ENCODE results near the gene RABGGTA.

Gene RABGGTA

DNA sequence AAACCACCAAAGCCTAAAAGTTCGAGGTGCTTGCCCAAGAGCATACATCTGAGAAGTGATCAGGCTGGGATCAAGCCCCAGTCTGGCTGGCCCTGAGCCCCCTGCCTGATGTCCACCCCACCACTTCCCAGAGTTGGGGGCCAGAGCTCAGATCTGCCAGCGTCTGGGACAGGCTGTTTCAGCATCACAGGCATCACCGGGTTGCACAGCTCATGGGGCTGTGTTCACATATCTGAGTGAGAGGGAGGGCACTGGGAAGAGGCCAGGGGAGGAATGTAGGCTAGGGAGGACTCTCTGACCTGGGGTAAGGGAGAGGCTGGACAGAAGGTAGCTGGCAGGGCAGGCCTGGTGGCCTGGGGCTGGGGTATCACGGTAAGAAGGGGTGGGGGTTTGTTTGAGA lies 14.4 kb downstream of the RABGGTA start:
- no peak for DNase-seq (ENCODE audit: insufficient read length, low spot score)
- no peak for FAIRE-seq
- TF ChIP-seq POLR2A (IDR thresholded peaks at IDR 0.05; ENCODE audit: low read depth, low read length) = no peak
- no peak for TF ChIP-seq TAF1 (IDR thresholded peaks at IDR 0.05; ENCODE audit: low read depth, low read length)
- TF ChIP-seq SPI1 (IDR thresholded peaks at IDR 0.05; ENCODE audit: low read depth, low read length) = no peak
- TF ChIP-seq PAX5 (IDR thresholded peaks at IDR 0.05; ENCODE audit: insufficient read depth, low read length, severe bottlenecking) = no peak
- no peak for TF ChIP-seq POLR2AphosphoS5 (IDR thresholded peaks at IDR 0.05; ENCODE audit: low read depth, low read length)
- no peak for TF ChIP-seq POU2F2 (IDR thresholded peaks at IDR 0.05; ENCODE audit: low read depth, low read length)

DNA sequence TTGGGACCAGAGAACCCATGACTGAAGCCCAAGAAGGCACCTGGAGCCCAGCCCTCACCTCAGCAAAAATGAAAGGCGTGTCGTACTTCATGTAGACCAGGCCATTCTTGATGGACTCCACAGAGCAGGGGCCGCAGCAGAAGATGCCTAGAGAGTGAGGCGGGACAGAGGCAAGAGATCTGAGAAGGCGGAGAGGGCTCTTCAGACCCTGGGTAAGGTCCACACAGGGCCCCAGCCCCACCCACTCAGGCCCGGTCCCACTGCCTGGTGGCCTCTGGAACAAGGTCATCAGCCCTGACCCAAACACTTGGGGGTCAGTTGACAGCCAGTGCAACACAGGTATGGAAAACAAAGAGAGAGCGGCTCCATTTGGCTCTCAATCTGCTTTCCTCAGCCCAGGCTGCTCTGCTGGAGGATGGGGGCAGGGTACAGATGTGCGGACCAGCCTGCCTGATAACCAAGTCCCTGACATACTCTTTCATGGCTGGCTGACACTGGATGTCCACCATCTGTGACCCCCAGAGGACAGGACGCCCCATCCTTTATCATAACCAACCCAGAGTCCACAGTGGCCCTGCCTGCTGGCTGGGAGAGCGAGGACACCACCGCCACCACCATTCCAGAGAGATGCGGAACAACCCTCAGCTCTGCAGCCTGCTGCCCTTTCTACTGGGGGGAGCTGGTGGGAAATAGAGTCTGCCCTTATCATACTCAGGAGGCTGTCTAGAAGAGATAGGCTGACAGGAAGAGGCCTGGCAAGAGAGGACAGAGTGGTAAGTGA lies 15.3 kb downstream of the RABGGTA start:
- DNase-seq (ENCODE audit: insufficient read length, low spot score) = no peak
- no peak for TF ChIP-seq PAX5 (IDR thresholded peaks at IDR 0.05; ENCODE audit: insufficient read depth, low read length, severe bottlenecking)
- no peak for TF ChIP-seq POU2F2 (IDR thresholded peaks at IDR 0.05; ENCODE audit: low read depth, low read length)
- TF ChIP-seq POLR2A (IDR thresholded peaks at IDR 0.05; ENCODE audit: low read depth, low read length) = no peak
- no peak for FAIRE-seq

DNA sequence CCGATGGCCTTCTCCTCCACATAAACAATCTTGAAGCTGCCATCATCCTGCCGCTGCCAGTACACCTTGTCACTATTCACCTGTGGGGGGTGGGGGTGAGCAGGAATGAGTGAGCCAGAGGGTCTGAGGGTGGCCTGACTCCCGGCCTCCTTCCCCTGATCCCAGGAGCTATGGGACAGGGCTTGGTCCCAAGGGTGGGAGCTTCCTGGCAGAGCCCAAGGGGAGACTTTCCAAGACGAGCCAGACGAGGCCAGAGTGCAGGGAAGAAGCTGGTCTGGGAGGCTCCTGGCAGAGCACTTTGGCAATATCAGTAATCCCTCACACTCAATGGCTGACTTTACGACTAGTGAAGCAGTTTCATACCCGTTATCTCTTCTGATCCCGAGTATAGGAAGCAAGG lies 16.0 kb downstream of the RABGGTA start:
- FAIRE-seq (no peak), DNase-seq (ENCODE audit: insufficient read length, low spot score) (no peak)
- TF ChIP-seq POU2F2 (IDR thresholded peaks at IDR 0.05; ENCODE audit: low read depth, low read length) (no peak), PAX5 (IDR thresholded peaks at IDR 0.05; ENCODE audit: insufficient read depth, low read length, severe bottlenecking) (no peak), POLR2A (IDR thresholded peaks at IDR 0.05; ENCODE audit: low read depth, low read length) (no peak), POLR2AphosphoS5 (IDR thresholded peaks at IDR 0.05; ENCODE audit: low read depth, low read length) (no peak), TAF1 (IDR thresholded peaks at IDR 0.05; ENCODE audit: low read depth, low read length) (no peak), SPI1 (IDR thresholded peaks at IDR 0.05; ENCODE audit: low read depth, low read length) (no peak)

DNA sequence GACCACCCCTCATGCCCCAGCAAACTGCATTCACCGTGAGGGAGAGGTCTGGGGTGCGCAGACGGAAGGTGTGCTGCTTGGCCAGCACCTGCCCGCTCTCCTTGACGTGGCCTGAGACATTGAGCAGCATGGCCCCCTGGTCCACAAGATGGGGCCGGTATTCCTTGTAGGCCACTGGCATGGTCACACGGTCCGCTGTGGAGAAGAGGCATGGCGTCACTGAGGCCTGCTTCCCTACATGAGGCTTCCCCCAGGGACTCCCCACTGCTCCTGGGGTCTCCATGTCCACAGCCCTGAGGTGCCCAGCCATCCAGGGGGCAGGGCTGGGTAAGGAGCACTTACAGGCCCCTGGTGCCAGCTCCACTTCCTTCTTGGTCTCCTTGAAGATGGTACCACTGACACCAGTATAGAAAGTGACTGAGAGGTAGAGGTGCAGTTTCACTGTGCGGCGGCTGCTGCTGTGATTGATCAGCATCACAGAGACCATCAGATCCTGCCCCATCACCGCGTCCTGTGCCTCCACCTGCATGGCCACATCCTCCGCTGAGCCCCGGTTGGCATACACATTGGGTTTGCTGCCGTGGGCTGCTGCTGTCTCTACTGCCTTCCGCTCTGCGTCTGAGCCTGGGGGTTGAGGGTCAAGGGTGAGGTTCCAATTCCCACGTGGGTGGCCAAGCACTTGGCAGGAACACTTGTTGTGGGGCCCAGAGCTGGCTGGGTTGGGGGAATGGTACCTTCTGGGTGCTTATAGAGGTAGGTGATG lies 16.6 kb downstream of the RABGGTA start:
- DNase-seq (ENCODE audit: insufficient read length, low spot score) (no peak), FAIRE-seq (no peak)
- TF ChIP-seq POU2F2 (IDR thresholded peaks at IDR 0.05; ENCODE audit: low read depth, low read length) (no peak), TAF1 (IDR thresholded peaks at IDR 0.05; ENCODE audit: low read depth, low read length) (no peak), POLR2A (IDR thresholded peaks at IDR 0.05; ENCODE audit: low read depth, low read length) (no peak), POLR2AphosphoS5 (IDR thresholded peaks at IDR 0.05; ENCODE audit: low read depth, low read length) (no peak), SPI1 (IDR thresholded peaks at IDR 0.05; ENCODE audit: low read depth, low read length) (no peak), PAX5 (IDR thresholded peaks at IDR 0.05; ENCODE audit: insufficient read depth, low read length, severe bottlenecking) (no peak)

DNA sequence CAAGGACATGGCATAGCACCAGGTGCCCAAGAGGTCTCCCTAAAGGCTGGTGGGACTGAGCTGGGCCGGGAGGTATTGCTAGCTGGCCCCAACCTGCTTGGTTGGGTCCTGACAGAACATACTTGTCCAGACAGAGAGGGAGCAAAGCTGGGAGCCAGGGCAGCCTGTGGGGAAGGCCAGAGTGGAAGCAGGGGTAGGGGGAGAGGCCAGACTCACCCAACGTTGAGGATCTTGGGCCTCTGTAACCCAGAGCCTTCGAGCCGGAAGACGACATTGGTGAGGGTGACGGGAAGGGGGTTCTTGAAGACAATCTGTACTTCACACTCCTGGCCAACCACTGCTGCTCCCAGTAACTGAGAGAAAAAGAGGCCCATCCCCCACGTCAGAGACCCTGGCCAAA lies 17.5 kb downstream of the RABGGTA start:
- DNase-seq (ENCODE audit: insufficient read length, low spot score) = no peak
- FAIRE-seq = no peak
- TF ChIP-seq TAF1 (IDR thresholded peaks at IDR 0.05; ENCODE audit: low read depth, low read length) = no peak
- no peak for TF ChIP-seq POU2F2 (IDR thresholded peaks at IDR 0.05; ENCODE audit: low read depth, low read length)
- no peak for TF ChIP-seq POLR2A (IDR thresholded peaks at IDR 0.05; ENCODE audit: low read depth, low read length)
- no peak for TF ChIP-seq SPI1 (IDR thresholded peaks at IDR 0.05; ENCODE audit: low read depth, low read length)
- TF ChIP-seq POLR2AphosphoS5 (IDR thresholded peaks at IDR 0.05; ENCODE audit: low read depth, low read length) = no peak
- no peak for TF ChIP-seq PAX5 (IDR thresholded peaks at IDR 0.05; ENCODE audit: insufficient read depth, low read length, severe bottlenecking)

DNA sequence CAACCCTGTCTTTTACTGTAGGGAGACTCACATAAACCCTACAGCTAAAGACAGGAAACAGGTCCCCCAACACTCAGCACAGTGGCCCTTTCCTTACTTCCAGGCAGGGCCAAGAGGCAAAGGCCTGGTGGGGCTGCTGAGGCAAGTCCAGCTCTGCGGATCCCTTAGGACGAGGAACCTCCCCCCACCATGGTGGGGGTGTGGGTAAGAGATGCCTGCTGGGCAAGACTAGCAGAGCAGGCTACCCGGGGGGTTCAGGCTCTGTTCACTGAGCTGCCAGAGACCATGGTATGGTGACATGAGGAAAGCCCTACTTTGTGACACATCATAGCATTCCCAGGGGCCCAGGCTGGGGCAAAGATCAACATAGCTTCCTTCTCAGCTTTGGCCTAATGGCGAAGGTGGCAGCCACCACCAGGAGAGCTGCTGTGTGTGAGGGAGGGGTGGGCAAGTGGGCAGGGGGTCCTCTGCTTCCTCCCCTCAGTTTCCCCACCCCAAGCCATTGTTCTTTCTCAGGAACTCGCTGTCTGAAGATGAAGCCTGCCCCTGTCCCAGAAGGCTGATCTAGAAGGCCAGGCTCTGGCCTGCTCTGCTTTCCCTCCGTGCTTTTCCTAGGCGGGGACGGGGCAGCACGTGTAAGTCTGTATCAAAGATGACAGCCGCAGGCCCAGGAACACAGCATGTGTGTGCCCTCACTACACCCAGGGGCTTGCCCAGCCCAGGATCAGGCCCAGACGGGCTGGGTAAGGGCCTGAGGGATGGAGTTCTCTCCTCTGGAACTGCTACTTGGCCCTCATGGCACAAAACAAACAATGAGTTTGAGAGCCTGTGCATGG lies 18.9 kb downstream of the RABGGTA start:
- no peak for FAIRE-seq

DNA sequence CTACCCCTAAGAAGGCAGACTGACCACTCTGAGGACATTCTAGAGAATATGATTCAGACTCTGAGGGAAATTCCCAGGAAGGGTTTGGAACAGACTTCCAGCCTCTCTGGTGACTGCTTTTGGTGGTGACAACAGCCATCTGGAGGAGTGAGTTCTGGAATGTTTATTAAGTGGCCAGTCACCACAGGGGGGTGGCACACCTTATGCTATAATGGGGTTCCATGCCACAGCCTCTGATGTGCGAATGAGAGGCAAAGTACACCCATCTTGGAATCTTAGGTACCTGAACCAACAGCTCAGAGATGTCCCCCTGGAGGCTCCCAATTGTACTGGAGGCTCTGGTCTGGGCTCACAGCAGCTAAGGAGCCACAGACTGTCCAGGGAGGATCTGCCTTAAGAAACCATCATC lies 19.5 kb downstream of the RABGGTA start:
- no peak for FAIRE-seq
- no peak for DNase-seq (ENCODE audit: insufficient read length, low spot score)
- TF ChIP-seq POLR2AphosphoS5 (IDR thresholded peaks at IDR 0.05; ENCODE audit: low read depth, low read length) (no peak), POU2F2 (IDR thresholded peaks at IDR 0.05; ENCODE audit: low read depth, low read length) (no peak), POLR2A (IDR thresholded peaks at IDR 0.05; ENCODE audit: low read depth, low read length) (no peak), TAF1 (IDR thresholded peaks at IDR 0.05; ENCODE audit: low read depth, low read length) (no peak), PAX5 (IDR thresholded peaks at IDR 0.05; ENCODE audit: insufficient read depth, low read length, severe bottlenecking) (no peak), SPI1 (IDR thresholded peaks at IDR 0.05; ENCODE audit: low read depth, low read length) (no peak)

More for the DNA sequence above, 18.9 kb downstream of the RABGGTA start:
- DNase-seq (ENCODE audit: insufficient read length, low spot score) = no peak
- TF ChIP-seq POU2F2 (IDR thresholded peaks at IDR 0.05; ENCODE audit: low read depth, low read length) = no peak
- TF ChIP-seq POLR2A (IDR thresholded peaks at IDR 0.05; ENCODE audit: low read depth, low read length) = no peak
- no peak for TF ChIP-seq SPI1 (IDR thresholded peaks at IDR 0.05; ENCODE audit: low read depth, low read length)
- TF ChIP-seq POLR2AphosphoS5 (IDR thresholded peaks at IDR 0.05; ENCODE audit: low read depth, low read length) = no peak

DNA sequence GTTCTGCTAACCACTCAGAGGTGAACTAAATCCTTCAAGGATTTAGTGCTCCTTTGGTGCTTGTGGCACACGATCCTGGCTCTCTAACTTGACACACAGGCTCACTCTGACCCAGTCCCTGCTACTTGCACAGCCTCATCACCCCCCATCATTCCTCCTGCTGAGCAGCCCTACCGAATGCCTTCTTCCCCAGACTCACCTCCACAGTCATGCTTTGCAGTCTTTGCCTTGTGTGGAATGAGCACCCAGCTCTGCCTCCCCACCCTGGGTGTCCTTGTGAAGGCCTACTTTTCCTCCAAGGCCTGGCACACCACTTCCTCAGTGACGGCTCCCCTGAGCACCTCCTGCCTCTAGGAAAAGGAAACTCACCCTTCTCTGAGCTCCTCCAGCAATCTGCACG lies 21.0 kb downstream of the RABGGTA start:
- DNase-seq (ENCODE audit: insufficient read length, low spot score) (no peak), FAIRE-seq (peak; percentile 9)

More for the DNA sequence above, 21.0 kb downstream of the RABGGTA start:
- TF ChIP-seq POLR2AphosphoS5 (IDR thresholded peaks at IDR 0.05; ENCODE audit: low read depth, low read length) (no peak), SPI1 (IDR thresholded peaks at IDR 0.05; ENCODE audit: low read depth, low read length) (no peak), TAF1 (IDR thresholded peaks at IDR 0.05; ENCODE audit: low read depth, low read length) (no peak), POLR2A (IDR thresholded peaks at IDR 0.05; ENCODE audit: low read depth, low read length) (no peak), PAX5 (IDR thresholded peaks at IDR 0.05; ENCODE audit: insufficient read depth, low read length, severe bottlenecking) (no peak), POU2F2 (IDR thresholded peaks at IDR 0.05; ENCODE audit: low read depth, low read length) (no peak)
